NCI-H1092 treated with DMSO at 0.1 percent for 48 hours (cell line): ENCODE measurements around the gene ESAM.
A peak's percentile ranks its signal among the peaks of the same experiment; 100 is the strongest.

Experiments
- DNase-seq: peaks from one replicate; lab custom pipeline; 2025; lab: John Stamatoyannopoulos, UW

ESAM gene

DNA sequence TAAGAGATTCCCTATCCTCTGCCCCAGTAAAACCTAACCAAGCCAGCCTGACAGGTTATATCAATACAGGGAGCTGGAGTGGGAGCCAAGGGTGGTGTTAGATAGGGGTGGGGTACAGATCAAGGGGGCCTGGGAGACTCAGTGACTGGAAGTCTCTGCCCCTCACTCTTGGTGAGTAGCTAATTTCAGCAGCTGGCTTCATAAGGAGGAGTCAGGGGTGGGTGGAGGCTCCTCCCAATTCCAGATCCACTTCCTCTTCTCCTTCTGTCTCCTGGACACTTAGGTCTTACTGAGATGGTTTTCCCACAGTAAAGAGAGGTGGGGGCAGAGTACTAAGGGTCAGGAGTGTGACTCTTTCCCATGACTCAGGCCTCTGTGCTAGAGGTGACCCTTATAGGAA, 8.9 kb downstream of the ESAM start:
- no peak for DNase-seq

DNA sequence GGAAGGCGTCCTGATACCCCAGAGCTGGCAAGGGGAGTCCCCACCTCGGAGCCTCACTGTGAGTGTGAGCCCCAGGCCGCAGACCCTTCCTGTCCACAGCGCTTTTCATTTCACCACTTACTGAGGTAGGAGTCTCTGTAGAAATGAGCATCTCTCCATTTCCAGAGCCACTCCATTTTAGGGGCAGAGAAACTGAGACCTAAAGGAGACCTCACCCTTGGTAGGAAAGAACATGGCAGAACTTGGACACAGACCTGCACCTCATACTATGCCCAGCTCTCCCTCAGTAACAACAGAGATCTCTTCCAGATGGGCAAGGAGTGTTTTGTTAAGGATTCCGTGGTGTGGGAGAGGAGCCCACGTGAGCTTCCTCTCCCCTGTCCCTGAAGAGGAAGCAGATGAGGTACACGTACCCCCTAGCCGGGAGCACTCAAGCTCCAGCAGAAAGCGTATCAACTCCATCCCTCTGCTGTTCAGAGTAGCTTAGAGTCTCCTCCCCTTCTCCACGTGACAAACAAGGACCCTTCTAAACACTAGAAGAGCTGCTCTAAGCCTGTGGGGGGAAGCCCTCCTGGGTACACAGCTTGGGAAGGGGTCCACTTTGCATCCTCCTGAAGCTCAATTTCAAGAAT, 9.5 kb downstream of the ESAM start:
- no peak for DNase-seq

DNA sequence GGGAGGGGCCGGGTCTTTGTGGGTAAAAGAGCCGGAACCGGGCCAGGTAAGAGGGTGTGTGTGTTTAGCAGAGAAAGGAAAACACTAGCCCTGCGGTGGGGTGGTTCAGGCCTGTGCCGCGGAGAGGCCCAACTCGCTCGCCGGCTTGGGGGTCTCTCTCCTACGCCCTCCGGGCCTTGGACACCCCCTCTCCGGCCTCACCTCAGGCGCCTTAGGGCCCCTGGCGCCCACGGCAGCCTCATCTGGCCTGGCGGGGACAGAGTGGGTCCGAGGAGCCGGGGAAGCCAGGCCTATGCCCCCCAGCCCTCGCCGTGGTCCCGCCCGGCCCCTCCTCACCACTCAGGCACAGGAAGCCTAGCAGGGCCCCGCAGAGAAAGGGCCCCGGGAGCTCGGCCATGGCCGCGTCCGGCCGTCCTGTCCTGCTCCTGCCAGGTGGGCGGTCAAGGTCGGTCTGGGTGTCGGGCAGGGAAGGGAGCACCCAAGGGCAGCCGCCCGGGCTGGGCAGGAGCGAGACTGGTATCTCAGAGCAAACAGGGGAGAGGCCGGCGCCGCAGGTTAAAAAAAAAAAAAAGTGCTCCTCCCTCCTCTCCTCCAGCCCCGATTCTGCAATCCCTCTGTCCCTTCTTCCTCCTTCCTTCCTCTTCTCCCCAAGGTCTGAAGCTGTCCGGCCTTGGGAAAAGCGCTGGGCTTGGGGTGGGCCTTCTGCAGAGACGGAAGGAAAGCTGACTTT, 10.2 kb downstream of the ESAM start, which contains the start of gene VSIG2:
Gene VSIG2 (minus strand): TSS at position 515 of the 730 bp plus-strand sequence. CDS start 118 bp downstream, at position 397.
- no peak for DNase-seq

GRCh38 chr11:124751391-124751740, 10.7 kb downstream of the ESAM start:
- DNase-seq, result no peak

- DNase-seq, result no peak
Measured at GRCh38 chr11:124749912-124750311, 12.2 kb downstream of the ESAM start.

DNA sequence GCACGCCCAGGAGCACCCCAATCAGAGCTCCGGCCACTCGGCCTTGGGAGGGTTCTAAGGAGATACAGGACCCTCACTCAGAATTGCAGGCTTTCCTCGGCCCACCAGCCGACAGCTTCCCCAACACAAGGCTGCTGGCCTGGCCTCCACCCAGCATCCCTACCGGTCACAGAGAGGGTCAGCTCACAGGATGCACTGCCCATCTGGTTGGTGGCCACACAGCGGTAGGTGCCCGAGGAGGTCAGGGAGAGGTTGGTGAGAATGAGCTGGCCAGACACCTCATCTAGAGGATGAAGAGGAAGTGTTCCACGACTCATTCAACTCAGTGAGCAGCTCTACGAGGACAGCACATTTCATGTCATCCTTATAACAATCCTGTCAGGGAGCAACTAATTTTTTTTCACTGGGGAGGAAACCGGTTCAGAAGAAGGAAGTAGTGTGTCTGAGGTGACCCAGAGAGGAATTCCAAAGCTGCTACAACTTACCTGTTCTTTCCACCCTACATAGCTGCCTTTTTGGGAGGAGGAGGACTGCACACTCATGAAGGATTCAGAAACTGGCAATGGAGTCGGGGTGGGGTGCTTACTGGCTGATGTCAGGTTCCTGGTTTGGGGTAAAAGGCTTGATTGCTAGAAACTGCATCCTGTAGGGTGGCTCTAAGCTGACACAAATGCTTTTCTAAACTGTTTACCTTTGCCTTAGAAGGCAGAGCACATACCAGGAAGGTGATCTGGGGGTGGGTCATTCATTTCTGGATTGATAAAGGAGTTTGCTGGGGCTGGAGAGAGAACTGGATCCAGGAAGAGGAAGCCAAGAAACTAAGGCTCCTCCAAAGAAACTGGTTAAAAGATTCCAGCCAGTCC, 13.4 kb downstream of the ESAM start:
- no peak for DNase-seq

DNA sequence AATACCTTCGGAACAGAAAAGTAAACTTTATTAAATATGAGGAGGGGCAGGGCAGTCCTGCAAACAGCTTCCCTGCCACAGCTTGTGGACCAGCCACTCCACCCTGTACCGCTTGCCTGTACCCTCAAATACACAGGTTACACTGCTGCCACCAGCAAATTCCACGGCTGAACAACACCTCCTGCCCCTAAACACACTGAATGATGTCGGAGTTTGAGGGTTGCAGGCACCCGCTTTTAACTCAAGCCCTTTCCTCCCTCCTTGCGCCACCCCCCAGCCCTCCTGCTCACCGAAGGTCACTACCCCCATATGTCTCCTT, 14.0 kb downstream of the ESAM start:
- no peak for DNase-seq

DNA sequence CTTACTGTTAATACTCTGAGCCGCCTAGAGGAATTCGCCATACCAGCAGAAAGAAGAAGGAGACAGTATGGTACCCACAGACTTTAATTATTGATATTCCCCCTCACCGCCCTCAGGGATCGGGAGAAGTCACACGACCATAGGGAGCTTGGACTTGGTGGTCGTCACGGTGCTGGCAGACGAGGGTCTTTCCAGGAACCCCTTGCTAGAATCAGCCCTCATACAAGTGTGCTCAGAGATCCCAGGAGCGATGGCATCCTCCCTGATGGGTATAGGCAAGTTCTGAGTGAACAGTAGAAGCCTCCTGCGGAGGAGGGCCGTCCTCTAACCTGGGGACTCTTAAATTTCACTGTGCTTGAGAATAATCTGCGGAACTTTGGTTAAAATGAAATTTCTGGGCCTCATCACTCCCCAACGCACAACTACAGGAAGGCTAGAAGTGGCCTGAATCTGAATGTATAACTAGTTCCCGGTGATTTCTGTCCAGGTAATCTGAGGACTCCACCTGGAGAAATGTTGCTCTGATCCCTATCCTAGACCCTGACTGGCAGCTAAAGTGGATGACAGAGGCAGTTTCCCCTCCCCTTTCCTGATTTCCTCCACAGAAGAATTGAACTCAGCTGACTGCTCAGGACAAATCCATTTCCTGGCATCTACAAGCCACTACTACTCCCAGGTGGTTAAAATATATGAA, 14.5 kb downstream of the ESAM start:
- DNase-seq, result no peak

DNA sequence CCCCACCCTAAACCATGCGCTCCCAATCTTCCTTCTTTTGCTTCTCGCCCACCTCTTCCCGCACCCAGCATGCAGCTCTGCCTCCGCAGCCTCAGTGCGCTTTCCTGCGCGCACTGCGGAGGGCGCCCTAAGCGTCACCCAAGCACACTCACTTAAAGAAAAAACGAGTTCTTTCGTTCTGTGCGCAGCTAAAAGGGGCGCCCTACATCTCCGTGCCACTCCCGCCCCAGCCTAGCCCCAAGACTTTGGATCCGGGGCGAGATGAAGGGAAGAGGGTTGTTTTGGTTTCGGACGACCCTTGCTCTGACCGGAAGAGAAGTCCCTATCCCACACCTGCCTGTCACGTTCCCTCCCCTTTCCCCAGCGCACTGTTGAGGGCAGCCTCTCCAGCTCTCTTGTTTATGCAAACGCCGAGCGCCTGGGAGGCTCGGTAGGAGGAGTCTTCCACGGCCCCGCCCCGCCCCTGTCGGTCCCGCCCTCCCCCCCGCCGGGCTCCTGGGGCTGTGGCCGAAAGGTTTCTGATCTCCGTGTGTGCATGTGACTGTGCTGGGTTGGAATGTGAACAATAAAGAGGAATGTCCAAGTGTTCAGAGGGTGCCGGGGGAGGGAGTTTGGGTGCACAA, 15.4 kb downstream of the ESAM start:
- peak; percentile 42 for DNase-seq

DNA sequence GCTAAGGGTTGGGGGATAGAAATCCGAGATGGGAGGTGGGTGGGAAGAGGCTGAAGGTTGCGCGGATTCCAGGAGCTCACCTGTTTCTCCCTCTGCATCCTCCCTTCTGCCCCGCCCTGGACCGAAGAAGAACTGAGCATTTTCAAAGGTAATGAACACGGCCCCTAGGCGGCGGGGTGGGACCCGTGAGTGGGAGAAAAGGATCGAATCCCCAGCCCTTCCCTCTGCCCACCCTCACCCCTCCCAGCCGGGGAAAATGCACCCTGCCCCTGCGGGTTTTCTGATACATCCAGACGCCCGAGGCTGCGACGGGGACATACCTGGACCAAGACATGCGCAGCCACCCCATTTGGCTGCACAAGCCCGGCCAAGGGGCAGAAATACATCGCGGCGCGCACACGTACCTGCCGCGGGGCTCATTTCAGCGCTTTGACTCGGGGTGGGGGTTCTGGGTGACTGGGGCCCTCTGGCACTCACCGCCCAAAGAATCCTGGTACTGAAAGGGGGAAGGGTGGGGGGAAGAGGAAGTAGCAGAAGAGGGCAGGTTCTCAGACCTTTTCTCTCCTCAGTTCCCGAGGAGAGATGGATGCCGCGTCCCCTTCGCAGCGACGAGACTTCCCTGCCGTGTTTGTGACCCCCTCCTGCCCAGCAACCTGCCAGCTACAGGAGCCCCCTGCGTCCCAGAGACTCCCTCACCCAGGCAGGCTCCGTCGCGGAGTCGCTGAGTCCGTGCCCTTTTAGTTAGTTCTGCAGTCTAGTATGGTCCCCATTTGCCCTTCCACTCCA, 16.1 kb downstream of the ESAM start:
- DNase-seq, result no peak

DNA sequence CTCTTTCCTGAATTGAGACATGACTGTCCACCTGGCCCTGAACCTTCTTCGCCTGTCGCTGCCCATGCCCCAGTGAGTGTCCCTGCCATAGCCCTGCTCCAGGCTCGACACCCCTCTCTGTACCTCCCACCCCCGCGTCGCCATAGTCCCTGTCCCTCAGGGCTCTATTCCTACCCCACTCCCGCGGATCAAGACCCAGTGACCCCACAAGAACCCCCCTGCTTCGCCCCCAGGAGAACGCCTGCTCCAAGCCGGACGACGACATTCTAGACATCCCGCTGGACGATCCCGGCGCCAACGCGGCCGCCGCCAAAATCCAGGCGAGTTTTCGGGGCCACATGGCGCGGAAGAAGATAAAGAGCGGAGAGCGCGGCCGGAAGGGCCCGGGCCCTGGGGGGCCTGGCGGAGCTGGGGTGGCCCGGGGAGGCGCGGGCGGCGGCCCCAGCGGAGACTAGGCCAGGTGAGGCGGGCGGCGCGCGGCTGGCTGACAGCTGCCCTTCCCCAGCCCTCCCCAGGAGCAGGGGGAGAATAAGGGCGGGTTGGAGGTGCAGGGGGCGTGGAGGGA, 16.7 kb downstream of the ESAM start:
- DNase-seq, result no peak

DNA sequence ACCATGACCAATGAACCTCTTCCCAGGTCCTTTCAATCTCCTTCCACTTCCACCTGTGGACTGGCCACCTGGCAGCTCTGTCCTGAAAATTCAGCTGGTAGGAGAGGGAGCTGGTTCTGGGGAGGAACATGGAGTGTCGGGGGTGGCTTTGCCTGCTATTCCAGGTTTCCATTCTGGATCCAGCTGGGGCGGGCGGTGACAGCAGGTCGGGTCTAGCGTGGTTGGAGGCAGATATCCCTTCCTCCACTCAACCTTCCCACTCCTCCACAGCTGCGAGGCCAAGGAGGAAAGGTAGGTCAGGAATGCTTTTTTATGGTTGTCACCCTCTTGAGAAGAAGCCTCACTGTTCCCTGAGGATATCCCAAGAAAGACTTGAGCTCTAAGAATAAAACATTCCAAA, 19.0 kb downstream of the ESAM start:
- DNase-seq, result no peak

GRCh38 chr11:124742555-124742954, 19.5 kb downstream of the ESAM start:
- no peak for DNase-seq

- DNase-seq, result peak; percentile 45
Measured at GRCh38 chr11:124740277-124740882, 21.7 kb downstream of the ESAM start.

GRCh38 chr11:124739479-124740276, 22.4 kb downstream of the ESAM start, which contains the start of gene NRGN:
Gene NRGN, plus strand, starts transcription at chr11:124739942. Its CDS starts 143 bp downstream, at chr11:124740085.
- DNase-seq, result peak; percentile 95

DNA sequence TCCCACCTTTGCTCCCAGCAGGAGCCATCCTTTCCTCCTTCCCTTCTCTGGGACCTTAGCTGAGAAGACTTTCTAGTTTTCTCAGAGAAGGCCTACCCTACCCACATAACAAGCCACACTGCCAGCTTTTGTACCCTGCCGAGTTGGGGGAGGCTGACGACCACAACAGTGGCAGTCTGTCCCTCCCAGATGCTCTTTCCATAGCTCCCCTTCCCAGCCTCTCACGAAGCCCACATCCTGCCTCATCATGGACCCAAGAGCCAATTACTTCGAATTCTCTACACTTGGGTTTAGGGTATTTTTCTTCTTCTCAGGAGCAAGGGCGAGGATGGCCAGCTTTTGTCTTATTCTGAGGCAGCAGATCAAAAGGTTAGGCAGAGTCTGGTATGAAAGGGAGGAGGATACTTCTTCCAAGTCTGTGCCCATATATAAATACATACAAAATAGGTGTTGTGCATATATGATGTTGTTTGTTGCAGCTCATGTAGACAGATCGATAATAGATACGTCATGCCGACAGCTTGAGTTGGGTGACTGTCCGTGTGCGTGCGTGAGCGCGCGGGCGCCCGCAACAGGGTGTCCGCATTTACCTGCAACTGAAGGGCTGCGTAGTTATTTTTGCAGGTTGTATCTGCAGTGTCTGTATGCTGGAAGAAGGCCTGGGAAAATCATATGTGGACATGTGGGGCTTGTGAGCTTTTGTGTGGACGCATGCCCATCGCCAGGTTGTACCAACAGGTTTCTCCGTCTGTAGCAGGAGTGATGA, 23.2 kb downstream of the ESAM start:
- no peak for DNase-seq

DNA sequence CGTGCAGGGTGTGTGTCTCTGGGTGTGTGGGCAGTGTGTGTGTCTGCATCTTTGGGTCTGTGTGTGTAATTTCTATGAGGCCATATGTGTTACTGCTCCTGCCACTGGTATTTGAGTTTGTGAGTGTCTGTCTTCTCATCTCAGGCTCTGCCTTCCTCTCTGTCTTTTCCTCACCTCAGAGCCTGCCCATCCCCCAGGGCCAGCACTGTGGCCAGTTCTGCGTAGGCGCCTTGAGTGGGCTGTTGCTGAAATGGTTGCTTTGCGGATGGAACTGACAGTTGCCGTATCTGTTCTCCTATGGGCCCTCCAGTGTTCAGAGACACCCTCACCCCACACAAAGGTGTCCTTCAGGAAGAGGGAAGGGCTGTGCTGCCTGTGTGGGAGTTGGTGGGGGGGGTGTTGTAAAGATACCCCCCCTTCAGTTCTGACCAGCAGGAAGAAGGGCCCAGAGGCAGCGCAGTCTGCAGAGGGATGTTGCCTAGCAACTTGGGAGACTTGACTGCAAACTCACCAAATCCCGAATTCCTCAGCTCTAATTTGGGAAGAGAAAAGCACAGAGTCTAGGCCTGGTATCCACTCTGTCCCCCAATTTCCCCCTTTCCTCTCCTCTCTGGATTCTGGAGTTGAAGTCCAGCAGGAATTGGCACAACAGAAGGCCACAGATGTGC, 24.3 kb downstream of the ESAM start:
- DNase-seq, result no peak

DNA sequence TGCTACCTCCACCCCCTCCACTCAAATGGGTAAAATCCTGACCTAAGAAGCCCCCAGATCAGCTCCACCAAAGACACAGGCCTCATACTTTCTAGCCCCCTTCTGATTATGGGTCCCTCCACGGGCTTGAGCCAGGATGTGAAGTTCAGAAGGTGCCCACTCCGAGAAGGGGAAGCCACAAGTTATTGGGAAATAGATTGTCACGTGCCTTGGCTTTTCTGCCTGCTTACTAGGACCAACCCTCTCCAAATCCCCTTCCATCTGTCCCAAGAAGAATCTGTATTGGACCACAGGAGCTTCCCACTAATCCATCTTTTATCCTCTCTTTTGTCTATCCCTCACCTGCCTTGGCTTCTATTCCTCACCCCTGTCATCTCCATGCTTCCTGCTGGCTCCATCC, 25.4 kb downstream of the ESAM start:
- no peak for DNase-seq
